NCI-H345 (cell line): ENCODE measurements around the gene ZNF775.
A peak's percentile ranks its signal among the peaks of the same experiment; 100 is the strongest.
"Not testable (repeated sequence)": the region's sequence is repeated elsewhere in the genome, so short reads cannot be mapped to it uniquely, and the experiment has no call there.

ENCODE experiments used
- DNase-seq: peaks from one replicate; lab custom pipeline; 2025; lab: John Stamatoyannopoulos, UW

ZNF775 gene

DNA sequence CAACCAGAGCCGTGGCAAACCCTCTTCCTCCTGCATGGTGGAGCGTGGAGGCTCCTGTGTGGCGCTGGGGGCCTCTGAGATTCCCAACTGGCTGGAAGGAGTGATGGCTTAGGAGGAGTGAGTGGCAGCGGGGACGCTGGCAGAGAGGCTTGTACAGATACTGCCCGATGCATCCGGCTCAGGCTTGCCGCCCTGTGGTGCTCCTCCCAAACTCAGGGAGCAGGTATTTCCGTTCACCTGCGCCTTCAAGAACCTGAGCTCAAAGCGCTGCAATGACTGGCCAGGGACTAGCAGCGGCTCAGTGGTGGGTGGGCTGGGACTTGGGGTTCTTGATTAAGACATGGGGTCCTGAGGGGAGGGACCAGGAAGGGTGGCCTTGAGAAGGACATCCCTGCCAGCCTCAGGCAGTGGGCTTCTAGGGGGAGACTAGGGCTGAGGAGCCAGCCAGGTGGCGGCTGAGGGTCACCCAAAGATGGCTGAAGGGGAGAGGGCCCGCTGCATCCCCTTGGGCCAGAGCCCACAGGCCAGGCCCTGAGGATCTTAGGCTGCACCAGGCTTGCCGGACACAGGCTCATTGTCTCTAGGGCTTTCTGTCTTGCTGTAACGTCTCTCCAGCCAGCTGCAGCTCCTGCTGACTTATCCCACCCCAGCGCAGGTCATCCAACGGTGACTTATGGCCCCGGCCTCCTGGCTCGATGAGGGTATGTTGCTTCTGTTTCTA is 3.2 kb downstream of the ZNF775 start:
- DNase-seq, result no peak

DNA sequence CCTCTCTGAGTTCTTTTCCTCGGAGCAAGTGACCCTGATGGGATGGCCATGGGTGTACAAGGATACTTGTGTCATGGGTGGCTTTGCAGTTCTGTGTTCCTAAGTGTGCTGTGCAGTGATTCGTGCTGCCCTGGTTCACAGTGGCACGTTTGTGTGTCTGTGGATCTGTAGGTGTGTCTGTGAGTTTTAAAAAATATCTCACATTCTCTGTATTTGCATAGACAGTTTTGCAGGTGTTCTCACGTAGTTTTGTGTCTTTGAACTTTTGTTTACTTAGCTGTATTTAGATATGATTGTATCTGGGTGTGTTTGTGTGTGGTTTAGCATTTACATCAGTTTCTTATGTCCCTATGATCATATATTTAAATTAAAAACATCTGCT is 3.7 kb downstream of the ZNF775 start:
- no peak for DNase-seq

DNA sequence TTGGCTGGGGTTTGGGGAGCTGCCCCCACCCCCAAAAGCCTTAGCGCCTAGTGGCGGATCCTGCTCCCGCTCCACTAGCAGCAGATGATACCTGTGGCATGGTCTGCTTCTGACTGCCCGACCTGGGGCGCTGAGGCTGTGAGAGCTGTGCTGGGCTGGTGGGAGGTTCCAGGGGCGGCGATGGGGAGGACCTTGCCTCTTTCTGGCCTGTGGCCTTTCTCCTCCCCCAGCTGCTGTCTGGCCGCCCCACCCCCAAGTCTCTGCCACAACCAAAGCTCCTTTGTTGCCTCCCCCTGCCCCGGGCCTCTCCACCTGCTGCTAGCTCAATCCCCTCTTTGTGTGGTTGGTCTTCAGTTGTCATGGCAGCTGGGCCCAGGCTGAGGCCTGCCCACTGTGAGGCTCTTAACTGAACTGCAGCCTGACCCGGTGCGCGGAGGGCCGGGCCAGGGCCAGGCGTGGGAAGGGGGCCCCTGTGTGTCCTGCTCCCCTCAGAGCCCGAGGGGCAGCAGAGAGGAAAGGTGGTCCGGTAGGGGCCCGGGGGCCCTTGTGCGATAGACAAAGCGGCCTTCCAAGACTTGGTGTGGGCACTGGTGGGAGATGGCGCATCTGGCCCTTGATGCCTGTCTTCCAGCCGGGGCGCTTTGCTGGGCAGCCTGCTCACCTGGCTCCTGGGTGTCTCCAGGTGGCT is 4.7 kb downstream of the ZNF775 start:
- DNase-seq, result peak; percentile 85

DNA sequence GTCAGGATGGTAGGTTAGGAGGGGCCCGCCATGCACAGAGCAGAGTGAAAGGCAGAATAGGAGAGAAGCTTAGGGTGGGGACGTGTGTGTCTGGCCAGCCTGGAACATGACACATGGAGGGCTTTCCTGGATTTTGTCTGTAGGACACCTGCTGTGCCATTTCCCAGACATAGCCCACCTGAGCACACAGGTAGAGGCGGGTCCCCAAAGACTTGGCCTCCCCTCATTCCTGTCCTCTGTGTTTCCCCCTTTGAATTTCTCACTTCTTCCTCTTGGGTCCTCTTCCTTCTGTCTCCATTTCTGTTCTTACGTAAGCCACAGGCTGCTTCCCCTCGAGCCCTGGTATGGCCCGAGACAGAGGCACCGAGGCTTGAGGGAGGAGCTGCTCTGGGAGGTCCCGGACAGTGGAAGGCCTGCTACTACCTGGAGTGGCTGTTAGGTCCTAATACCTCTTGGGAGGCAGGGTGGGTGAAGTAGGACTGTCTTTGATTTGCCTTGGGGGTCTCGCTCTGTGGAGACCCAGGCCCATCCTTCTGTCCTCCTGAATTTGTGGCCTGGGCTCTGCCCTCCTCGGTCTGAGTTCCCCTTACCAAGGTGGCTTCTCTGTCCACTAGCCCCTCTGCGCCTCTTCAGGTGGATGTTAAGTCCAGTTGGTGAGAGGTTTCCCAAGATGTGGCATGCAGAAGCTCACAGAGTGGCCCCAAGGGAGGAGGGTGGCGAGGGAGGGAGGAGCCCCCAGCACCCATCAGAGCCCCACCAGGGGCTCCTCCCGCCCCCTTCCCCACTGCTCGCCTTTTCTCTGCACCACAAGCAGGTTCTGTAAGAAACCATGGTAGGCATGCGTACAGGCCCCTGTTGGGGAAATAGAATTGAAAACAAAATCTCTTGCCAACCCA is 5.5 kb downstream of the ZNF775 start:
- DNase-seq, result no peak

DNA sequence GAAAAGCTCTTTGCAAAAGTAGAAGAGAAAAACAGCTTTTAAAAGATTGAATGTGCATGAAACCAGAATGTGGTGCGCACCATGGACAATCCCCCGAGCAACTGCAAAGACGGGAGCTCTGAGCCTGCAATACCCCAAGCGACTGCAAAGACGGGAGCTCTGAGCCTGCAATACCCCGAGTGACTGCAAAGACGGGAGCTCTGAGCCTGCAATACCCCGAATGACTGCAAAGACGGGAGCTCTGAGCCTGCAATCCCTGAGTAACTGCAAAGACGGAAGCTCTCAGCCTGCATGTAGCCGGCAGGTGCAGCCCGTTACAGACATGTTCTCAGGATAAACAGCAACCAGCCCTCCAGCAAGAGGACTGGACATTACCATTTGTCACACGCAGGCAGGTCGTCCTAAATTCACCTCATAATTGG is 6.2 kb downstream of the ZNF775 start:
- no peak for DNase-seq

DNA sequence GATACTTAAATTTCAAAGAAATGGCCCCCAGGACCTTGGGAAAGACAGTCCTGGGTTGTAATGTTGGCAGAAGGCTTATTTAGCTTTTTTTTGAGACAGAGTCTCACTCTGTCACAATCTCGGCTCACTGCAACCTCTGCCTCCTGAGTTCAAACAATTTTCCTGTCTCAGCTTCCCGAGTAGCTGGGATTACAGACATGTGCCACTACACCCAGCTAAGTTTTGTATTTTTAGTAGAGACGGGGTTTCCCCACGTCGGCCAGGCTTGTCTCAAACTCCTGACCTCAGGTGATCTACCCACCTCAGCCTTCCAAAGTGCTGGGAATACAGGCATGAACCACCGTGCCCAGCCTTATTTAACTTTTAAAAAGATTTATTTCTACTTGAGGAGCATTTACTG is 6.8 kb downstream of the ZNF775 start:
- DNase-seq, result not testable (repeated sequence)

DNA sequence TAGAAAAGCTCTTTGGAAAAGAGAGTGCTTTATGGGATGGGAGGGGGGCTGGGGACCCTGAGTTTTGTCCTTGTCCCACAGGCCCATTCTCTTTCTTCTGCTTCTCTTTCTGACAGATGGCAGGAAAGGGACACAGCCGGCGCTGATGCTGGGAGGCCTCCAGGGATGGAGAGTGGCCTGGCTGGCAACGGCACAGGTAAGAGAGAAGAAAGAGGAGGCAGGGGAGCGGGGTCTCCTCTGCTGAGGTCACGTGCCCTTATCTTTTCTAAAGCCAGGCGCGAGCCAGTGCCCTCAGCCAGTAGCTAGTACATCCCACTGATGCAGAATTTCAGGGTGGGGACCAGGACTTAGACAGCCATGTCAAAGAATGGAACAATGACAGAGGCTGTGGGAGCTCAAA is 9.2 kb downstream of the ZNF775 start:
- DNase-seq, result no peak

DNA sequence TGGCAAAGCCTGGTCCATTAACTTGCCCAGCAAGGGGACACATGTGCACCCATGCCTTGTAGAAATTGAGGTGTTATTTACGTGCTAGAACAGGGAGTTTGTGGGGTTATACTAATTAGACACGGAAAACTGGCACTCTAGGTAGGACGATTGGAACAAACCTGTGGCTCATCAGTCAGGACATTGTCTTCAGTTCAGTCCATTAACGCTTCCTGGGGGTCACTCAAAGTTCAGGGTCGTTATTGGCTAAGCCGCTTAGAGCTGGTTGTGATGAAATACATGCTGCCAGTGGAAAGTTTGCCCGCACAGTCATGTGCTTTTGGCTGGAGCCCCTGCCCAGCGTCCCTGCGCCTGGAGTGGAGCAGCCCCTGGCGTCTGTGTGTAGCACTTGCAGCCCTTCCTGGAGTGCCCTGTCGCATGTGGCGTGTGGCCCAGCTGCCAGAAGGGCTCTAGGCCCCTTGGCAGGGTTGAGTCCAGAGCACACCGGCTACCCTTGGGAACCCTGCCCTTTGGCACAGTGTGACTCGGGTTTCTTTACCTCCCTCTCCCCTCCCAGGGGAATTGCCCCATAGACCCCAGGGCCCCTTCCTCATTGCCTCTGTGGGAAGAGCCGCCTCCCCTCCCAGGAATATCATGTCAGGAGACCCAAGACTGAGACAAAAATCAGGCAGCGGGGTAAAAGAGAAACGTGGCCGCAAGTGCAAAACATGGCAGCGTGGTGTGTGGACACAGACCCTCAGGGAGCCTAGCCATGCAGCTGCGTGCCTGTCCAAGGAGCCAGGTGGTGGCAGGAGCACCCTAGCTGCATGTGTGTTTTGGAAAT is 9.8 kb downstream of the ZNF775 start:
- DNase-seq, result no peak

DNA sequence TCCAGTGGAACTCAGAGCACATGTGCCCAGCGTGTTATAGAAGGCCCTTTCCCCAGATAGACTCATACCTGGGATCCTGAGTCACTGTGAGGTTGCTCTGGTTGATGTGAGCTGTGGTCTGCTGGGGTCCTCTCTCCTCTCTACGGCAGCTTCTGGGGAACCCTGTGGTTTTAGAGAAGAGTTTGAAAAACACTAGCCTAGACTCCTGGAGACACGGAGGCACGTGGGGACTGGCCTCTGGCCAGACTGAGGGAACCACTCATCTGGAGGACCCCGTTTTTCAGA is 10.3 kb downstream of the ZNF775 start:
- no peak for DNase-seq

DNA sequence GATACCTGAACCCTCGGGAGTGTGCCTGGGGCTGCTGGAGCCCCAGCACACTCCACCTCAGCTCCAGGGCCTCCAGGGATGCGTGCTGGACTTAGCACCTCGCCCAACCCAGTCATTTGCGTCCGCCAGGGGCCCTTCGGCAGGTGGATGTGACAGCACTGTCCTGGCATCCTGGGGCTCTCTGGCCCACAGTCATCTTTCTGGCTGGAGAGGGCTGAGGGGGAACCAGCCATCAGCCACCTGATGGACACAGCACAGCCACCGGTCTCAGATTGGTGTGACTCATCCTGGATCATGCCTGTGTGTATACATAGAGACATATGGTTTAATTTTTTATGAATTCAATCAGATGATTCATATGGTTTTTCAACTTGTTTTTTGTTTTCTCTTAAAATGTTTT is 11.1 kb downstream of the ZNF775 start:
- no peak for DNase-seq

DNA sequence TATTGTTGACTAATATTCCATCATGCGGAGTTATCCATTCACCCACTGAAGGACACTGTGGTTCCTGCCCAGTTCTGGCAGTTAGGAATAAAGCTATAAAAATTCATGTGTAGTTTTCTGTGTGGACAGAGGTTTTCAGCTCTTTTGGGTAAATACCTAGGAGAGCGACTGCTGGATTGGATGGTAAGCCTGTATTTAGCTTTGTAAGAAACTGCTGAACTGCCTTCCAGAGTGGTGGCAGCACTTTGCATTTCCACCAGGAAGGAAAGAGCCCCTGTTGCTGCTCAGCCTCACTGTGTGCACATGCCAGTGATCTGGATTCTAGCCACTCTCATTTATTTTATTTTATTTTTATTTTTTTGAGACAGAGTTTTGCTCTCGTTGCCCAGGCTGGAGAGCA is 14.2 kb downstream of the ZNF775 start:
- DNase-seq, result no peak

DNA sequence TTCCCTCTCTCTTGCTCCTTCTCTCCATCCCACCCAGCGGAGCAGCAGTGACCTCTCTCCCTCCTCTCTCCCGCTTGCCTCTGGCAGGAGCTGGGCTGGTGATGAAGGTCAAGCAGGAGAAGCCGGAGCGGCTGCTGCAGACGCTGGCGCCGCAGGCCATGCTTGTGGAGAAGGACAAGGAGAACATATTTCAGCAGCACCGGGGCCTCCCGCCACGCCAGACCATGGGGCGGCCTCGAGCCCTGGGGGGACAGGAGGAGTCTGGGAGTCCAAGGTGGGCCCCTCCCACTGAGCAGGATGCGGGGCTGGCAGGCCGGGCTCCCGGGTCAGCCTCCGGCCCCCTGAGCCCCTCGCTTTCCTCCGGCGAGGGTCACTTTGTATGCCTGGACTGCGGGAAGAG is 17.3 kb downstream of the ZNF775 start:
- no peak for DNase-seq

DNA sequence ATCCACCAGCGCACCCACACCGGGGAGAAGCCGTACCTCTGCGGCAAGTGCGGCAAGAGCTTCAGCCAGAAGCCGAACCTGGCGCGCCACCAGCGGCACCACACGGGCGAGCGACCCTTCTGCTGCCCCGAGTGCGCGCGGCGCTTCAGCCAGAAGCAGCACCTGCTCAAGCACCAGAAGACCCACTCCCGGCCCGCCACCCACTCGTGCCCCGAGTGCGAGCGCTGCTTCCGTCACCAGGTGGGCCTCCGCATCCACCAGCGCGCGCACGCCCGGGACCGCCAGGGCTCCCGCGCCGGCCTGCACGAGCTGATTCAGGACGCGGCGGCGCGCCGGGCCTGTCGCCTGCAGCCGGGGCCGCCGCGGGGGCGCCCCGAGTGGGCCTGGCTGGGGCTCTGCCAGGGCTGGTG is 17.7 kb downstream of the ZNF775 start:
- no peak for DNase-seq

DNA sequence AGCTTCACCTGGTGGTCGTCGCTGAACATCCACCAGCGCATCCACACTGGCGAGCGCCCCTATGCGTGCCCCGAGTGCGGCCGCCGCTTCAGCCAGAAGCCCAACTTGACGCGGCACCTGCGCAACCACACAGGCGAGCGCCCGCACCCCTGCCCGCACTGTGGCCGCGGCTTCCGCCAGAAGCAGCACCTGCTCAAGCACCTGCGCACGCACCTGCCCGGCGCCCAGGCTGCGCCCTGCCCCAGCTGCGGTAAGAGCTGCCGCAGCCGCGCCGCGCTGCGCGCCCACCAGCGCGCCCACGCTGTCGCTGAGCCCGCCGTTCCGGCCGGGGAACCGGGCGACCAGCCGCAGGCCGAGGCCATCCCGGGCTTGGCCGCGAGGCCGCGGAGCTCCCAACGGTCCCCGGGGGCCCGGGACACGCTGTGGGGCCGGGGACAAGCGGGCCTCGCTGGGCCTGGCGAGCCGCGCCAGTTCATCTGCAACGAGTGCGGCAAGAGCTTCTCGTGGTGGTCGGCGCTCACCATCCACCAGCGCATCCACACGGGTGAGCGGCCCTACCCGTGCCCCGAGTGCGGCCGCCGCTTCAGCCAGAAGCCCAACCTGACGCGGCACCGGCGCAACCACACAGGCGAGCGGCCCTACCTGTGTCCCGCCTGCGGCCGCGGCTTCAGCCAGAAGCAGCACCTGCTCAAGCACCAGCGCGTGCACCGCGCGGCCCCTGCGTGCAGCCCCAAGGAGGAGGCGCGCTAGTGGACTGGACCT is 18.4 kb downstream of the ZNF775 start:
- no peak for DNase-seq

DNA sequence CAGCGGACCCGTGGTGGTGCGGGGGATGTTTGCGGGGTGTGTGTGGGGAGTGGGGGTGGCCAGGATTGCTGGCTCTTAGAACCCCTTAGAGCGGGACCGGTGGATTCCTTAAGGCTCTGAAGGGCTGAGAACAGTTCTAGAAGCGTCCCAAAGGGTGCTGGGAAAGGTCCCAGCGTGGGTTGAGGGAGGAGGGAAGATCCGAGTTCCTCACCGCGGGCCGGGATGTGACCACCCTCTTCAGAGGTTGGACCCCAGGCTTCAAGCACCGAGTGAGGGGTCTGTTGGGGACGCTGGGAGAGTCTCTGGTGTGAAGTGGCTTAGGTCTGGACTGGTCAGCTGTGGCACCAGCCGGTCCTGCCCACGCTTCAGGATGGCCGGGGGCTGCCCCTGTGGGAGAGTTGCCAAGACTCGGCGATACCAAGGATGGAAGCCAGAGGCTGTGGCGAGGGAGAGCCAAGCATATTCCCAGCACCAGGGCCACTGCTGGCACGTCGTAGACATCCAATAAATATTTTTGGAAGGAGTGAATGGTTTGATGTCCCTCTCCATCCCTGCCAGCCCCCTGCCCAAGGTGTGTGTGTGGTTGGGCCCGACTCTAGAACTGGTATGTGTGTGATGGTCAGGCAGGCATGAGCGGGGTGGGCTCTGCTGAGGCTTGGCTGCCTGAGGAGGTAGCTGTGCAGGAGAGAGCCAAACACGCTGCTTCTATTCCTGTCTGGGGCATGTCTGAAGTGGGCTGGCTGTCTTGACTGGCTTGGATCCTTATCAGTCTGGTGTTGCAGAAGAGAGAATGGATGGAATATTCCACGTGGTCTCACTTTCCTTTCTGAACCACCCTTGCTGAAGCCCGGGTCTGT is 19.2 kb downstream of the ZNF775 start:
- no peak for DNase-seq

DNA sequence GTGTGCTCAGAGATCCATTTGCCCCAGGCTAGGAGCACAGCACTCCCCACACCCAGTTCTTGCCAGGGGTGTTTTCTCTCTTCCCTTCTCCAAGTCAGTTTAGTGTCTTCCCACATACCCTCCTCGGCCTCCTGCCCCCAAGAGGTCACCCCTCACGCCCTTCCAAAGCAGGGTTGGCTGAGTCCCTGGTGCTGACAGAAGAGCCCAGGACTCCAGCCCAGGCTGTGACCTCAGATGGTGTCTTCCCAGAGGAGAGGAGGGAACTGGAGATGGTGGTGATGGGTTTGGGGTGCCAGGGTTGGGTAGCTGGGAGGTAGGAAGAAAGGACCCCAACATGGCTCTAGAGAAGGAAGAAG is 19.8 kb downstream of the ZNF775 start:
- no peak for DNase-seq

DNA sequence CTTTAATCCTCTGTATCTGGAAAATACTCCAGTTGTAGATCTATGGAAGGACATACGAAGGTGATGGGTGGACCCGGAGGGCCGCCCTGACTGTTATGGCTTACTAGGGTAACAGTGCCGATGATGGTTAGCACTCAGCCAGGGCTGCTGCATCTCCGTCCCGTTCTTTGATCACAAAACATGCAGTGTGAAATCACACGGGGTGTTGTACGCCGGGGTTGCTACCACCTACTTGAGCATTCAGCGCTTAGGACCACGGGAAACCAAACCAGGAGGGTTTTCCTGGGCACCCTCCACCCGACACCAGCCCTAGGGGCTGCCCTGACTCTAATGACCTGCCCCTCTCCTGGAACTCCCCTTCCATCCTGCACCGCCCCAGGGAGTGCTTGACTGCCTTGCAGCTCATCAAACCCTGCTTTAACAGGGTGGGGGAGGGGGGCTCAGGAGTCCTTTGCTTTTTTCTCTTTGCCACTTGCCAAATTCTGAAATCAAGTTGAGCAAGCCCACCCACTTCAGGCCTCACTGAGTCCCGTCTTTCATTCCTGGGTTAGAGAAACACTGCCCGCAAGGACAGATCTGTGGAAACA is 20.4 kb downstream of the ZNF775 start:
- no peak for DNase-seq

DNA sequence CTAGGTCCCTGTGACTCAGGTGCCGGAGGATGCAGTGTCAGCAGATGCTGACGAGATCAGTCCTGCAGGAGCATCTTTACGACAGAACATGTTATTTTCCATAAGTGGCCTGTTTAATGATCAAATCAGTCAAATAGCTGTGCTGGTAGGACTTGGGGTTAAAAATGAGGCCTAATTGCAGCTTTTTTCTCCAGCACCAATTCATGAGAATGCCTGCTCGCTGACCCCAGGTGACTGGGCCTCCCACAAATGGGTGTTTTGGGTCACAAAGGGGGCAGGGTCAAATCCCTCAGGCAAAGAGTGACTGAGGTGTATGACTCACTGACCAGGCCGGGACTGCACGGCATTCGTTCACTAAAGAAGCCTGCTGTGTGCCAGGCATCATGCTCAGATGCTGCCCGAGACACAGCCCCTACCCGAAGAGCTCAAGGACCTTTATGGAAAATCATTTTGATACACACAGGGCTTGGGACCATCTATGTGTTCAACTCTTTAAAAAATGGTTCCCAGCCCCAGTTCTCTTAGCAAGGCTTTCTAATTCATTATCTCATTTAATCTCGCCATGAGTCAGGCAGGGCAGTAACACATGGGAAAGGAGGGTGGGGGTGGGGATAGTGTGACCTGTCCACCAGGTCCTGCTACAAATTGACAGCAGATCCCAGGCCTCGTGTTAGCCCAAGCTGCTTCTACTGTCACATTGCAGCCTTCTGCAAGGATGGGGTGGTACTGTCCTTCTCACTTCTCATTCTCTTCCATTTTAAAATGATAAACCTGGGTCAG is 21.1 kb downstream of the ZNF775 start:
- no peak for DNase-seq

DNA sequence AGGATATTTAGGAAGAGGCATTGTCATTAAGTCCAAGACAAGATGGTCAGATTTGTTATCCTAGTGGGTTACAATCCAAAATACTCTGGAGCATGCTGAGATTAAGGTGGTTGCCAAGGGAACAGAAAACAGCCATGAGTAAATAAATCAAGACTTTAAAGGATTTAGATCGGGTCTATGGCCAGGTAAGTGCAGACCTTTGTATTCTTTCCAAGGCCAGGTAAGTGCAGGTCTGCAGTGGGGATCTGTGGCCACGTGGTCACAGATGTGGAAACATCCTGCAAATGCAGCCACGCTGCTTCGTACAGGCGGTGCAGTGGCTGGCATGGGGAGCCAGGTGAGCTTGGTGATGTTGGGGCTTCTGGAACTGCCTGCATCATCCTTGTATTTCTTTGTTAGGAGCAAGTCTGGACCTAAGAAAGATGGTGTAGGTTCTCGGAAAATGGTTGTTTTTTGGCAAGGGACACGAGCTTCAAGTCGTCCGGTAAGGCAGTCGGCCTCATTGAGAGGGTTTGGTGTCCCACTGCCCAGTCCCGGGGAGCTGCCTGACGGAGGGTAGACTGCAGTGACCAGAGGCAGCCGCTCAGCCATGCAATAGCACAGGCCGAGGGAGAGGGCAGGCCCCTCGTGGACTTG is 21.8 kb downstream of the ZNF775 start:
- DNase-seq, result no peak
